ENCODE measurements around the gene DNAI2.

DNAI2 gene

DNA sequence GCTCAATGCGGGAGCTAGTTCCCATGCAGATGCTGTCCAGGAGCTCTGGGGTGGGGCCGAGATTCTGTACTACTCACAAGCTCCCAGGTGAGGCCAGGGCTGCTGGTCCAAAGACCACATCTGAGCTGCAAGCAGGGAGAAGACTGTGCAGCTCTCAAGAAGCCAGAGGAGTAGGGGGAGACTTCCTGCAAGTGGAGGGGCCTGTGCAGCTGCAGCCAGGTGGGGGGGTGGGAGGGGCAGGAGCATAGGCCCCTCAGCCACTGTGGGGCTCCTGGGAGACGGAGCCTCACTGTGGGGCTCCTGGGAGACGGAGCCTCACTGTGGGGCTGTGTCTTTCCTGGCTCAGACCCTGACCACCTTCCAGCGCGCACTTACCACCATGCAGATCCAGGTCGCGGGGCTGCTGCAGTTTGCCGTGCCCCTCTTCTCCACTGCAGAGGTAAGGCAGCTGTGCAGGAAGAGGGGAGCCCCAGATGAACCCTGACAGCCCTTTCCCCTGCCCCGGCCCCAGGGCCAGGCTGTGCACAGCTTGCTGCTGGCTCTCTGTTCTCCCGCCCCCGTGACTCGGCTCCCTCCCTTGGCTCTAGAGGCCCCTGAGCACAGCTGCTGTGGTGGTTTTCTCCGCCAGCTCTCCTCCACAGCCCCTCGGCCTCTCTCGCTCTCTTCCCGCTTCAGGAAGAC is 24.3 kb upstream of the DNAI2 start:
- TF ChIP-seq EP300 (IDR thresholded peaks at IDR 0.05; ENCODE audit: borderline replicate concordance) = no peak
- TF ChIP-seq ZBTB7A (IDR thresholded peaks at IDR 0.05; ENCODE audit: low read depth) = no peak
- TF ChIP-seq EGR1 (IDR thresholded peaks at IDR 0.05) = no peak
- no peak for TF ChIP-seq CREB1 (IDR thresholded peaks at IDR 0.05; ENCODE audit: low read depth)
- TF ChIP-seq, protein P1, sequence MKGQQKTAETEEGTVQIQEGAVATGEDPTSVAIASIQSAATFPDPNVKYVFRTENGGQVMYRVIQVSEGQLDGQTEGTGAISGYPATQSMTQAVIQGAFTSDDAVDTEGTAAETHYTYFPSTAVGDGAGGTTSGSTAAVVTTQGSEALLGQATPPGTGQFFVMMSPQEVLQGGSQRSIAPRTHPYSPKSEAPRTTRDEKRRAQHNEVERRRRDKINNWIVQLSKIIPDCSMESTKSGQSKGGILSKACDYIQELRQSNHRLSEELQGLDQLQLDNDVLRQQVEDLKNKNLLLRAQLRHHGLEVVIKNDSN (IDR thresholded peaks at IDR 0.05) = no peak
- TF ChIP-seq FOXM1 (IDR thresholded peaks at IDR 0.05; ENCODE audit: borderline replicate concordance, low read depth) = no peak
- no peak for TF ChIP-seq TCF12 (IDR thresholded peaks at IDR 0.05; ENCODE audit: low read depth)
- TF ChIP-seq NFIC (IDR thresholded peaks at IDR 0.05) = no peak

- TF ChIP-seq TCF12 (IDR thresholded peaks at IDR 0.05; ENCODE audit: low read depth) (no peak), NFIC (IDR thresholded peaks at IDR 0.05) (no peak), YY1 (IDR thresholded peaks at IDR 0.05; ENCODE audit: low read depth) (no peak), TAF1 (IDR thresholded peaks at IDR 0.05; ENCODE audit: low read depth) (no peak), CREB1 (IDR thresholded peaks at IDR 0.05; ENCODE audit: low read depth) (no peak), ZBTB7A (IDR thresholded peaks at IDR 0.05; ENCODE audit: low read depth) (no peak), TEAD4 (IDR thresholded peaks at IDR 0.05) (no peak), EP300 (IDR thresholded peaks at IDR 0.05; ENCODE audit: borderline replicate concordance) (no peak), FOXM1 (IDR thresholded peaks at IDR 0.05; ENCODE audit: borderline replicate concordance, low read depth) (no peak), RAD21 (IDR thresholded peaks at IDR 0.05; ENCODE audit: low read depth) (no peak), EGR1 (IDR thresholded peaks at IDR 0.05) (no peak), CEBPB (IDR thresholded peaks at IDR 0.05) (no peak)
- TF ChIP-seq, protein P1 (IDR thresholded peaks at IDR 0.05) = no peak
- TF ChIP-seq, protein P2, sequence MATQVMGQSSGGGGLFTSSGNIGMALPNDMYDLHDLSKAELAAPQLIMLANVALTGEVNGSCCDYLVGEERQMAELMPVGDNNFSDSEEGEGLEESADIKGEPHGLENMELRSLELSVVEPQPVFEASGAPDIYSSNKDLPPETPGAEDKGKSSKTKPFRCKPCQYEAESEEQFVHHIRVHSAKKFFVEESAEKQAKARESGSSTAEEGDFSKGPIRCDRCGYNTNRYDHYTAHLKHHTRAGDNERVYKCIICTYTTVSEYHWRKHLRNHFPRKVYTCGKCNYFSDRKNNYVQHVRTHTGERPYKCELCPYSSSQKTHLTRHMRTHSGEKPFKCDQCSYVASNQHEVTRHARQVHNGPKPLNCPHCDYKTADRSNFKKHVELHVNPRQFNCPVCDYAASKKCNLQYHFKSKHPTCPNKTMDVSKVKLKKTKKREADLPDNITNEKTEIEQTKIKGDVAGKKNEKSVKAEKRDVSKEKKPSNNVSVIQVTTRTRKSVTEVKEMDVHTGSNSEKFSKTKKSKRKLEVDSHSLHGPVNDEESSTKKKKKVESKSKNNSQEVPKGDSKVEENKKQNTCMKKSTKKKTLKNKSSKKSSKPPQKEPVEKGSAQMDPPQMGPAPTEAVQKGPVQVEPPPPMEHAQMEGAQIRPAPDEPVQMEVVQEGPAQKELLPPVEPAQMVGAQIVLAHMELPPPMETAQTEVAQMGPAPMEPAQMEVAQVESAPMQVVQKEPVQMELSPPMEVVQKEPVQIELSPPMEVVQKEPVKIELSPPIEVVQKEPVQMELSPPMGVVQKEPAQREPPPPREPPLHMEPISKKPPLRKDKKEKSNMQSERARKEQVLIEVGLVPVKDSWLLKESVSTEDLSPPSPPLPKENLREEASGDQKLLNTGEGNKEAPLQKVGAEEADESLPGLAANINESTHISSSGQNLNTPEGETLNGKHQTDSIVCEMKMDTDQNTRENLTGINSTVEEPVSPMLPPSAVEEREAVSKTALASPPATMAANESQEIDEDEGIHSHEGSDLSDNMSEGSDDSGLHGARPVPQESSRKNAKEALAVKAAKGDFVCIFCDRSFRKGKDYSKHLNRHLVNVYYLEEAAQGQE (IDR thresholded peaks at IDR 0.05; ENCODE audit: low read depth) = no peak
- TF ChIP-seq, protein P3, sequence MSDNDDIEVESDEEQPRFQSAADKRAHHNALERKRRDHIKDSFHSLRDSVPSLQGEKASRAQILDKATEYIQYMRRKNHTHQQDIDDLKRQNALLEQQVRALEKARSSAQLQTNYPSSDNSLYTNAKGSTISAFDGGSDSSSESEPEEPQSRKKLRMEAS (IDR thresholded peaks at IDR 0.05) = no peak
Observed at GRCh38 chr17:74250324-74250995, 23.6 kb upstream of the DNAI2 start.

DNA sequence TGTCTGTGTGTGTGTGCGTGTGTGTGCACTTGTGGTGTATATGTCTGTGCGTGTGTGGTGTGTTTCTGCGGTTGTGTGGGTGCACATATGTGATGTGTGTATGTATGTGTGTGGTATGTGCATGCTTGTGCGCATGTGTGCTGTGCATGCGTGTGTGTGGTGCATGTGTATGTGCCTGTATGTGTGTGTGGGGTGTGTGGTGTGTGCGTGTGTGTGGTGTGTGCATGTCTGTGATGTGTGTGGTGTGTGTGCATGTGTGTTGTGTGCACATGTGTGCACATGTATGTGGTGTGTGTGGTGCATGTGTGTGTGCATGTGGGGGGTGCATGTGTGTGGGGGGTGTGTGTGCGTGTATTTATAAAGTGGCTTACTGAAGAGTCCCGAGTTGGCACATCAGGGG is 23.0 kb upstream of the DNAI2 start:
- TF ChIP-seq NFIC (IDR thresholded peaks at IDR 0.05) (no peak), CEBPB (IDR thresholded peaks at IDR 0.05) (no peak), EGR1 (IDR thresholded peaks at IDR 0.05) (no peak), TCF12 (IDR thresholded peaks at IDR 0.05; ENCODE audit: low read depth) (no peak), FOXM1 (IDR thresholded peaks at IDR 0.05; ENCODE audit: borderline replicate concordance, low read depth) (no peak), RAD21 (IDR thresholded peaks at IDR 0.05; ENCODE audit: low read depth) (no peak), CREB1 (IDR thresholded peaks at IDR 0.05; ENCODE audit: low read depth) (no peak), YY1 (IDR thresholded peaks at IDR 0.05; ENCODE audit: low read depth) (no peak), TEAD4 (IDR thresholded peaks at IDR 0.05) (no peak), ZBTB7A (IDR thresholded peaks at IDR 0.05; ENCODE audit: low read depth) (no peak)
- TF ChIP-seq, protein P1 (IDR thresholded peaks at IDR 0.05) = no peak

GRCh38 chr17:74251569-74251968 is 22.5 kb upstream of the DNAI2 start:
- no peak for TF ChIP-seq TCF12 (IDR thresholded peaks at IDR 0.05; ENCODE audit: low read depth)
- TF ChIP-seq CREB1 (IDR thresholded peaks at IDR 0.05; ENCODE audit: low read depth) = no peak
- TF ChIP-seq, protein P1 (IDR thresholded peaks at IDR 0.05) = no peak
- no peak for TF ChIP-seq CEBPB (IDR thresholded peaks at IDR 0.05)
- no peak for TF ChIP-seq EGR1 (IDR thresholded peaks at IDR 0.05)
- no peak for TF ChIP-seq YY1 (IDR thresholded peaks at IDR 0.05; ENCODE audit: low read depth)
- TF ChIP-seq TAF1 (IDR thresholded peaks at IDR 0.05; ENCODE audit: low read depth) = no peak
- TF ChIP-seq ZBTB7A (IDR thresholded peaks at IDR 0.05; ENCODE audit: low read depth) = no peak
- TF ChIP-seq, protein P2 (IDR thresholded peaks at IDR 0.05; ENCODE audit: low read depth) = no peak
- no peak for TF ChIP-seq EP300 (IDR thresholded peaks at IDR 0.05; ENCODE audit: borderline replicate concordance)
- TF ChIP-seq FOXM1 (IDR thresholded peaks at IDR 0.05; ENCODE audit: borderline replicate concordance, low read depth) = no peak
- no peak for TF ChIP-seq RAD21 (IDR thresholded peaks at IDR 0.05; ENCODE audit: low read depth)
- TF ChIP-seq, protein P3 (IDR thresholded peaks at IDR 0.05) = no peak
- TF ChIP-seq TEAD4 (IDR thresholded peaks at IDR 0.05) = no peak
- no peak for TF ChIP-seq NFIC (IDR thresholded peaks at IDR 0.05)

Data from Ishikawa (cell line).